H1 (cell line): ENCODE results near the gene MATN4. TPM values are rescaled to one million over a fixed set of nuclear protein-coding genes. Genes with fewer than 3 reads are reported as not detected.

Experiments used
- ATF3 ChIP-seq: IDR thresholded peaks from 2 replicates; pipeline ENCODE4 v1.6.1; 2011; ENCODE audit warnings: low read depth, mild to moderate bottlenecking, low read length; ENCODE audit not compliant: insufficient read depth
- BRCA1 ChIP-seq: IDR thresholded peaks from 2 replicates; pipeline ENCODE4 v1.6.1; 2012; ENCODE audit warnings: low read depth, low read length, improper control_type of control experiment
- CTBP2 ChIP-seq: IDR thresholded peaks from 2 replicates; pipeline ENCODE4 v1.7.0; 2011; ENCODE audit warnings: borderline replicate concordance, mild to moderate bottlenecking, moderate library complexity, mixed read lengths, low read length; ENCODE audit not compliant: insufficient read depth, insufficient read length
- CTCF ChIP-seq, 3 experiments: IDR thresholded peaks; 1 replicate in 2 of 3; 2 replicates in 1 of 3; pipeline versions ENCODE4 v1.5.1 to v1.6.1; 2011; ENCODE audit warnings: low read length in 3 of 3, mild to moderate bottlenecking in 3 of 3, inconsistent platforms in 2 of 3, low read depth in 1 of 3, moderate library complexity in 1 of 3; ENCODE audit not compliant: insufficient read depth in 1 of 3; ENCODE audit errors: control extremely low read depth in 1 of 3
- E2F6 ChIP-seq: IDR thresholded peaks from 2 replicates; pipeline ENCODE4 v1.6.1; 2012; ENCODE audit warnings: inconsistent platforms
- EZH2 ChIP-seq: fragments of 200-600 bp; sonication (generic); IDR thresholded peaks from 2 replicates; pipeline ENCODE4 v1.7.1; 2012; ENCODE audit warnings: low read depth, mild to moderate bottlenecking, moderate library complexity, low read length, inconsistent platforms; ENCODE audit not compliant: severe bottlenecking
- GABPA ChIP-seq: IDR thresholded peaks from 2 replicates; pipeline ENCODE4 v1.6.1; 2011; ENCODE audit warnings: mild to moderate bottlenecking, low read length, moderate library complexity, borderline replicate concordance; ENCODE audit not compliant: insufficient read depth
- HDAC2 ChIP-seq, 2 experiments: fragments of 300-600 bp in 1 of 2; sonication (generic) in 1 of 2; IDR thresholded peaks; 2 replicates each; pipeline ENCODE4 v1.6.1; 2011 to 2012; ENCODE audit warnings: low read depth in 2 of 2, low read length in 2 of 2, mild to moderate bottlenecking in 2 of 2, moderate library complexity in 2 of 2, borderline replicate concordance in 1 of 2, inconsistent platforms in 1 of 2
- MAX ChIP-seq: IDR thresholded peaks from 2 replicates; pipeline ENCODE4 v1.6.1; 2012; ENCODE audit warnings: inconsistent platforms
- POU5F1 ChIP-seq: IDR thresholded peaks from 2 replicates; pipeline ENCODE4 v1.6.1; 2011; ENCODE audit warnings: low read depth, mild to moderate bottlenecking, low read length, moderate library complexity
- SIN3A ChIP-seq, 2 experiments: IDR thresholded peaks in 1 of 2; conservative IDR thresholded peaks in 1 of 2; 2 replicates each; pipeline ENCODE4 v1.6.1; 2011 to 2012; ENCODE audit warnings: low read length in 2 of 2, improper control_type of control experiment in 1 of 2, low read depth in 1 of 2, mild to moderate bottlenecking in 1 of 2
- SP1 ChIP-seq: IDR thresholded peaks from 2 replicates; pipeline ENCODE4 v1.6.1; 2011; ENCODE audit warnings: low read depth, low read length
- SRF ChIP-seq: IDR thresholded peaks from 2 replicates; pipeline ENCODE4 v1.6.1; 2011; ENCODE audit warnings: mild to moderate bottlenecking, low read depth, low read length, moderate library complexity
- SUZ12 ChIP-seq: fragments of 200-600 bp; sonication (generic); IDR thresholded peaks from 2 replicates; pipeline ENCODE4 v1.6.1; 2012; ENCODE audit warnings: mild to moderate bottlenecking, inconsistent platforms, low read length, moderate library complexity, mixed read lengths
- TAF7 ChIP-seq: optimal IDR thresholded peaks from 2 replicates; pipeline ENCODE3; 2011; ENCODE audit warnings: low read depth, mild to moderate bottlenecking, inconsistent platforms, low read length, moderate library complexity, borderline replicate concordance
- TEAD4 ChIP-seq: IDR thresholded peaks from 2 replicates; pipeline ENCODE4 v1.6.1; 2012; ENCODE audit warnings: low read depth, low read length, inconsistent platforms, mixed read lengths
- ZNF274 ChIP-seq: IDR thresholded peaks from 2 replicates; pipeline ENCODE4 v1.7.0; 2012; ENCODE audit warnings: low read length, borderline replicate concordance; ENCODE audit errors: extremely low read depth
- polyA plus RNA-seq, 7 experiments: library from polyadenylated mRNA; depleted of rRNA in 3 of 7; stranded (reverse) in 5 of 7; unstranded in 2 of 7; fragments of >200 nt in 5 of 7; fragments of 200-250 nt in 2 of 7; gene quantifications; 1 replicate in 5 of 7; 2 replicates in 1 of 7; 4 replicates in 1 of 7; pipeline versions ENCODE4 v1.2.1 to v1.2.3, GENCODE V29; 2011 to 2013; ENCODE audit warnings: missing spikeins in 2 of 7, mixed read lengths in 2 of 7
- total RNA-seq: library from RNA; stranded (reverse); fragmentation: NEBNext Ultra II Directional; extraction: Animal tissue kit (Norgen Biotek cat#: 25700); gene quantifications from 2 replicates; pipeline ENCODE4 v1.2.1, GENCODE V29; 2021

Gene MATN4
- total and polyA plus RNA-seq, 2 of the 8 experiments (the other 6 are each of a cell fraction or from before 2014, with no cell fraction given): 2.1 to 4.4 TPM

- TF ChIP-seq HDAC2 (IDR thresholded peaks at IDR 0.05; ENCODE audit: borderline replicate concordance in 1 of 2, low read depth in 2 of 2, low read length in 2 of 2): 0 out of 4 replicates have a peak, but pooled peaks of 1 of the 2 experiments have one; percentile 59
- no peak for TF ChIP-seq SUZ12
- TF ChIP-seq TAF7: no peak
- peak; percentile 88 to 96 (median 89) for TF ChIP-seq CTCF (IDR thresholded peaks at IDR 0.05; ENCODE audit: control extremely low read depth in 1 of 3, insufficient read depth in 1 of 3, low read depth in 1 of 3, low read length in 3 of 3)
- TF ChIP-seq SRF: no peak
- no peak for TF ChIP-seq SP1
- peak; percentile 97 for TF ChIP-seq MAX
- TF ChIP-seq SIN3A (conservative IDR thresholded peaks at IDR 0.05 in 1 of 2, IDR thresholded peaks at IDR 0.05 in 1 of 2; ENCODE audit: low read depth in 1 of 2, low read length in 2 of 2): peak in 1 of 2 experiments; percentile 57; a peak in 1 of 4 replicates
- TF ChIP-seq POU5F1: no peak
- TF ChIP-seq ZNF274: no peak
- TF ChIP-seq GABPA: no peak; the same call in 1 of the 2 replicates
- TF ChIP-seq ATF3: no peak
- TF ChIP-seq EZH2: no peak
- 0 out of 2 replicates have a peak, but pooled peaks have one; percentile 47 for TF ChIP-seq TEAD4
- TF ChIP-seq BRCA1: no peak
- peak; percentile 97 for TF ChIP-seq E2F6
- TF ChIP-seq CTBP2: no peak
Observed at GRCh38 chr20:45293041-45294002, 14.8 kb downstream of the MATN4 start (continued).
